Mammary epithelial cell (primary cell): ENCODE measurements around the gene RNF150.

ENCODE experiments used
- EZH2 ChIP-seq: IDR thresholded peaks from 2 replicates; pipeline ENCODE4 v1.6.1; 2012; ENCODE audit warnings: low read length, inconsistent platforms, borderline replicate concordance
- TF ChIP-seq, protein P1 (sequence below), 2 donors: IDR thresholded peaks in 1 of 2; conservative IDR thresholded peaks in 1 of 2; 2 replicates each; pipeline ENCODE4 v1.5.1; 2011 to 2012; ENCODE audit warnings: inconsistent platforms in 2 of 2, low read length in 2 of 2, mild to moderate bottlenecking in 2 of 2, control low read depth in 1 of 2, low read depth in 1 of 2; ENCODE audit not compliant: insufficient read depth in 1 of 2; ENCODE audit errors: extremely low read depth in 1 of 2

DNA sequence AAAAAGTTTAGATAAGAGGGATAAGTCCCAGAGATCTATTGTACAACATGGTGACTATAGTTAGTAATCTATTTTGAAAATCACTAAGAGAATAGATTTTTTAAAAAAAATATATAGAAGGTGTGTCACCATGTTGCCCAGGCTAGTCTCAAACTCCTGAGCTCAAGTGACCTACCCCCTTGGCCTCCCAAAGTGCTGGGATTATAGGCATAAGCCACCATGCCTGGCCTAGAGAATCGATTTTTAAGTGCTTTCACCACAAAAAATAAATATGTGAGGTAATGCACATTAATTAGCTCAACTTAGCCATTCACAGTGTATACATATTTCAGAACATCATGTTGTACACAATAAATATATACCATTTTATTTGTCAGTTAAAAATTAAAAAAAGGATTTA is 320.4 kb downstream of the RNF150 start:
- TF ChIP-seq, protein P1, sequence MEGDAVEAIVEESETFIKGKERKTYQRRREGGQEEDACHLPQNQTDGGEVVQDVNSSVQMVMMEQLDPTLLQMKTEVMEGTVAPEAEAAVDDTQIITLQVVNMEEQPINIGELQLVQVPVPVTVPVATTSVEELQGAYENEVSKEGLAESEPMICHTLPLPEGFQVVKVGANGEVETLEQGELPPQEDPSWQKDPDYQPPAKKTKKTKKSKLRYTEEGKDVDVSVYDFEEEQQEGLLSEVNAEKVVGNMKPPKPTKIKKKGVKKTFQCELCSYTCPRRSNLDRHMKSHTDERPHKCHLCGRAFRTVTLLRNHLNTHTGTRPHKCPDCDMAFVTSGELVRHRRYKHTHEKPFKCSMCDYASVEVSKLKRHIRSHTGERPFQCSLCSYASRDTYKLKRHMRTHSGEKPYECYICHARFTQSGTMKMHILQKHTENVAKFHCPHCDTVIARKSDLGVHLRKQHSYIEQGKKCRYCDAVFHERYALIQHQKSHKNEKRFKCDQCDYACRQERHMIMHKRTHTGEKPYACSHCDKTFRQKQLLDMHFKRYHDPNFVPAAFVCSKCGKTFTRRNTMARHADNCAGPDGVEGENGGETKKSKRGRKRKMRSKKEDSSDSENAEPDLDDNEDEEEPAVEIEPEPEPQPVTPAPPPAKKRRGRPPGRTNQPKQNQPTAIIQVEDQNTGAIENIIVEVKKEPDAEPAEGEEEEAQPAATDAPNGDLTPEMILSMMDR (conservative IDR thresholded peaks at IDR 0.05 in 1 of 2, IDR thresholded peaks at IDR 0.05 in 1 of 2; ENCODE audit: extremely low read depth in 1 of 2, insufficient read depth in 1 of 2, low read depth in 1 of 2, low read length in 2 of 2), result no peak
- TF ChIP-seq EZH2, result no peak
